ENCODE data around the gene S1PR2. TPM values are rescaled to one million over a fixed set of nuclear protein-coding genes. Genes with fewer than 3 reads are reported as not detected.
"Not testable (repeated sequence)": the region's sequence is repeated elsewhere in the genome, so short reads cannot be mapped to it uniquely, and the experiment has no call there.

The S1PR2 gene
- total and polyA plus RNA-seq, 4 donors, result 1.2 to 4.8 (median 3.3) TPM

DNA sequence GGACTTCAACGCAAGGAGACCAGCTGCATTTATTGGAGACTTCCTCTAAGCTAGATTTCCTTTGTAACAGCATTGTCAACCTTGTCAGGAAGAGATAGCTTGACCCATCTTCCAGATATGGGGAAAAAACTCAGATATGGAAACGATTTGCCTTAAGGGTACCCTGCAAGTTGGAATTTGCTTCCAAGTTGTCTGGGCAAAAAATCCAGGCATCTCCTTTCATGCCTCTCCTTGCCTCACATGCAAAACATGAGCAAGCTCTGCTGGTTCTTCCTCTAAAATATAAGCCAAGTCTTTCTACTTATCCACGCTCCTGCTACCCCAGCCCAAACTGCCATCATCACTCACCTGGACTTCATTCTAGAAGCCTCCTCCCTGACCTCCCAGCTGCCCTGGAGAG lies 30.0 kb downstream of the S1PR2 start:
- no peaks in the 10 kb centered on the region for H3K36me3 ChIP-seq (ENCODE audit: control insufficient read depth in 4 of 4, insufficient read depth in 3 of 4, low read depth in 1 of 4, low read length in 3 of 4)
- H3K9me3 ChIP-seq (ENCODE audit: control insufficient read depth in 4 of 4, low read length in 3 of 4), result no peaks in the 10 kb centered on the region
- H3K4me1 ChIP-seq (ENCODE audit: control insufficient read depth in 4 of 4, insufficient read depth in 4 of 4, low read length in 3 of 4), result no peaks in the 10 kb centered on the region
- 78% methylated on average over 3 of the region's 3 CpGs for WGBS
- TF ChIP-seq JUND (IDR thresholded peaks at IDR 0.05), result no peak
- no peak for TF ChIP-seq TAF1 (conservative IDR thresholded peaks at IDR 0.05)
- TF ChIP-seq RAD21 (IDR thresholded peaks at IDR 0.05), result no peak
- TF ChIP-seq, protein P1, sequence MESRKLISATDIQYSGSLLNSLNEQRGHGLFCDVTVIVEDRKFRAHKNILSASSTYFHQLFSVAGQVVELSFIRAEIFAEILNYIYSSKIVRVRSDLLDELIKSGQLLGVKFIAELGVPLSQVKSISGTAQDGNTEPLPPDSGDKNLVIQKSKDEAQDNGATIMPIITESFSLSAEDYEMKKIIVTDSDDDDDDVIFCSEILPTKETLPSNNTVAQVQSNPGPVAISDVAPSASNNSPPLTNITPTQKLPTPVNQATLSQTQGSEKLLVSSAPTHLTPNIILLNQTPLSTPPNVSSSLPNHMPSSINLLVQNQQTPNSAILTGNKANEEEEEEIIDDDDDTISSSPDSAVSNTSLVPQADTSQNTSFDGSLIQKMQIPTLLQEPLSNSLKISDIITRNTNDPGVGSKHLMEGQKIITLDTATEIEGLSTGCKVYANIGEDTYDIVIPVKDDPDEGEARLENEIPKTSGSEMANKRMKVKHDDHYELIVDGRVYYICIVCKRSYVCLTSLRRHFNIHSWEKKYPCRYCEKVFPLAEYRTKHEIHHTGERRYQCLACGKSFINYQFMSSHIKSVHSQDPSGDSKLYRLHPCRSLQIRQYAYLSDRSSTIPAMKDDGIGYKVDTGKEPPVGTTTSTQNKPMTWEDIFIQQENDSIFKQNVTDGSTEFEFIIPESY (IDR thresholded peaks at IDR 0.05), result no peak
- TF ChIP-seq FOXA1 (IDR thresholded peaks at IDR 0.05), result no peak
- TF ChIP-seq EGR1 (IDR thresholded peaks at IDR 0.05; ENCODE audit: low read depth in 2 of 2), result no peak
- TF ChIP-seq, protein P2, sequence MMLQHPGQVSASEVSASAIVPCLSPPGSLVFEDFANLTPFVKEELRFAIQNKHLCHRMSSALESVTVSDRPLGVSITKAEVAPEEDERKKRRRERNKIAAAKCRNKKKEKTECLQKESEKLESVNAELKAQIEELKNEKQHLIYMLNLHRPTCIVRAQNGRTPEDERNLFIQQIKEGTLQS (IDR thresholded peaks at IDR 0.05), result no peak
- H3K9ac ChIP-seq (ENCODE audit: low read depth in 1 of 2, low read length in 2 of 2), result no peak overlapping the region
- no peak for DNase-seq (ENCODE audit: low spot score)
- no peaks in the 10 kb centered on the region for H3K27me3 ChIP-seq (ENCODE audit: control insufficient read depth in 4 of 4, insufficient read depth in 4 of 4, low read length in 3 of 4)
- no peak overlapping the region for H3K27ac ChIP-seq (ENCODE audit: low read depth in 1 of 2, low read length in 2 of 2)
- no peak overlapping the region for H3K4me3 ChIP-seq (ENCODE audit: low read depth in 1 of 3, low read length in 3 of 3)

DNA sequence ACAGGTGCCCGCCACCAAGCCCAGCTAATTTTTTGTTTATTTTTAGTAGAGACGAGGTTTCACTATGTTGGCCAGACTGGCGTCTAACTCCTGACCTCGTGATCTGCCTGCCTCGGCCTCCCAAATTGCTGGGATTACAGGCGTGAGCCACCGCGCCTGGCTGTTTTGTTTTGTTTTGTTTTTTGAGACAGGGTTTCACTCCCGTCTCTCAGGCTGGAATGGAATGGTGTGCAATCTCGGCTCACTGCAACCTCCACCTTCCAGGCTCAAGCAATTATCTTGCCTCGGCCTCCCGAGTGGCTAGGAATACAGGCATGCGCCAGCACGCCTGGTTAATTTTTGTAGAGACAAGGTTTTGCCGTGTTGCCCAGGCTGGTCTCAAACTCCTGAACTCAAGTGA lies 31.0 kb downstream of the S1PR2 start:
- H3K4me1 ChIP-seq (ENCODE audit: control insufficient read depth in 4 of 4, insufficient read depth in 4 of 4, low read length in 3 of 4); H3K9ac ChIP-seq (ENCODE audit: low read depth in 1 of 2, low read length in 2 of 2); H3K4me3 ChIP-seq (ENCODE audit: low read depth in 1 of 3, low read length in 3 of 3); H3K27me3 ChIP-seq (ENCODE audit: control insufficient read depth in 4 of 4, insufficient read depth in 4 of 4, low read length in 3 of 4); DNase-seq (ENCODE audit: low spot score); H3K27ac ChIP-seq (ENCODE audit: low read depth in 1 of 2, low read length in 2 of 2); H3K36me3 ChIP-seq (ENCODE audit: control insufficient read depth in 4 of 4, insufficient read depth in 3 of 4, low read depth in 1 of 4, low read length in 3 of 4); H3K9me3 ChIP-seq (ENCODE audit: control insufficient read depth in 4 of 4, low read length in 3 of 4): not testable (repeated sequence)
- WGBS, result 93% methylated on average over 15 of the region's 15 CpGs

DNA sequence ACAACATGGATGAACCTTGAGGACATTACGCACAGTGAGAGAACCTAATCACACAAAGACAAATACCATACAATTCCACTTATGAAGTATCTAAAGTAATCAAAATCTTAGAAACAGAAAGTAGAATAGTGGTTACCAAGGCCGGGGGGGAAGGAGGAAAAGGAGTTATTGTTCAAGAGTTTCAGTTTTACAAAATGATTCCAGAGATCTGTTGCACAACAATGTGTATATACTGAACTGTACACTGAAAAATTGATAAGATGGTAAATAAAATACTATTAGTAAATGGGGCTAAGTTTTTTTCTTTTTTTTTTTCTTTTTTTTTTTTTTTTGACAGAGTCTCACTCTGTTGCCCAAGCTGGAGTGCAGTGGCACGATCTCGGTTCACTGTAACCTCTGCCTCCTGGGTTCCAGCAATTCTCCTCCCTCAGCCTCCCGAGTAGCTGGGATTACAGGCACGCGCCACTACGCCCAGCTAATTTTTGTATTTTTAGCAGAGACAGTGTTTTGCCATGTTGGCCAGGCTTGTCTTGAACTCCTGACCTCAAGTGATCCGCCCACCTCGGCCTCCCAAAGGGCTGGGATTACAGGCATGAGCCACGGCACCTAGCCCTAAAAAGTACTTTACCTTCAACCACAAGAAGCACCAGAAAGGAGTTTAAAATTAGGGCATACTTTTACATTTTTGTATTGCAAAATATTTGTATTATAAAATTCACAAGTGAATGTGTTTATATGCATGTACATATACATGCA lies 32.1 kb downstream of the S1PR2 start:
- not testable (repeated sequence) for H3K27me3 ChIP-seq (ENCODE audit: control insufficient read depth in 4 of 4, insufficient read depth in 4 of 4, low read length in 3 of 4); H3K9me3 ChIP-seq (ENCODE audit: control insufficient read depth in 4 of 4, low read length in 3 of 4); DNase-seq (ENCODE audit: low spot score); H3K36me3 ChIP-seq (ENCODE audit: control insufficient read depth in 4 of 4, insufficient read depth in 3 of 4, low read depth in 1 of 4, low read length in 3 of 4); H3K27ac ChIP-seq (ENCODE audit: low read depth in 1 of 2, low read length in 2 of 2); H3K4me3 ChIP-seq (ENCODE audit: low read depth in 1 of 3, low read length in 3 of 3); H3K9ac ChIP-seq (ENCODE audit: low read depth in 1 of 2, low read length in 2 of 2); H3K4me1 ChIP-seq (ENCODE audit: control insufficient read depth in 4 of 4, insufficient read depth in 4 of 4, low read length in 3 of 4)
- WGBS, result 64% methylated on average over 11 of the region's 11 CpGs

DNA sequence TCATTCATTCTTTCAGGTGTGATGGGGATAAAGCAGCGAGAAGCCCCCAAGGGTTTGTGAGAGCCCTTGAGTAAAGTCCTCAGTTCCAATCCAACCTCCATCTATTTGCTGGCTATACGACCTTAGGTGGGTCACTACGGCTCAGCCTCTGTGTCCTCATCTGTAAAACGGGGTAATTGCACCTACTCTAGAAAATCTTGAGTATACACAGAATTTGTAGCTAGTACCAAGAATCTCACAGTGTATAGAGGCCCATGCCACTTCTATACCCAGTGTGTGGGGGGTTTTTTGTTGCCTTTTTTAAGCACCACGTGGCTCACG lies 36.0 kb downstream of the S1PR2 start:
- Histone ChIP-seq H3K9ac (ENCODE audit: low read depth in 1 of 2, low read length in 2 of 2) (no peak overlapping the region), H3K4me1 (ENCODE audit: control insufficient read depth in 4 of 4, insufficient read depth in 4 of 4, low read length in 3 of 4) (peaks cover 11 to 28% (median 14%) of the 10 kb centered on the region in 4 donors), H3K9me3 (ENCODE audit: control insufficient read depth in 4 of 4, low read length in 3 of 4) (no peaks in the 10 kb centered on the region), H3K27ac (ENCODE audit: low read depth in 1 of 2, low read length in 2 of 2) (peak overlapping the region; percentile 43 to 84), H3K36me3 (ENCODE audit: control insufficient read depth in 4 of 4, insufficient read depth in 3 of 4, low read depth in 1 of 4, low read length in 3 of 4) (no peaks in the 10 kb centered on the region), H3K4me3 (ENCODE audit: low read depth in 1 of 3, low read length in 3 of 3) (peak overlapping the region; percentile 90 to 98 (median 91)), H3K27me3 (ENCODE audit: control insufficient read depth in 4 of 4, insufficient read depth in 4 of 4, low read length in 3 of 4) (no peaks in the 10 kb centered on the region)
- TF ChIP-seq TAF1 (conservative IDR thresholded peaks at IDR 0.05) (no peak), JUND (IDR thresholded peaks at IDR 0.05) (no peak)
- TF ChIP-seq, protein P3, sequence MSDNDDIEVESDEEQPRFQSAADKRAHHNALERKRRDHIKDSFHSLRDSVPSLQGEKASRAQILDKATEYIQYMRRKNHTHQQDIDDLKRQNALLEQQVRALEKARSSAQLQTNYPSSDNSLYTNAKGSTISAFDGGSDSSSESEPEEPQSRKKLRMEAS (IDR thresholded peaks at IDR 0.05), result peak; percentile 7
- no peak for DNase-seq (ENCODE audit: low spot score)
- 26% methylated on average over 6 of the region's 6 CpGs for WGBS
